ENCODE measurements around the gene PRSS8. TPM values are rescaled to one million over a fixed set of nuclear protein-coding genes. Genes with fewer than 3 reads are reported as not detected.
A peak's percentile ranks its signal among the peaks of the same experiment; 100 is the strongest.

Gene PRSS8
- 75.4 TPM for total RNA-seq
- long read RNA-seq, partial matches to known transcripts = 88 of 190 reads
- long read RNA-seq, other reads (novel, unspliced or antisense) = 102 of 190 reads

- peak within 1 kb of the TSS; percentile 88 for H3K27ac ChIP-seq
- peak; percentile 70 to 72 for ATAC-seq
These were observed at the start of gene PRSS8 for GRCh38 chr16:31135535-31136286. TSS of gene PRSS8 (minus strand) at chr16:31135727. CDS start at chr16:31135498, 229 bp downstream.

GRCh38 chr16:31184888-31185287, 49.4 kb upstream of the PRSS8 start:
- no peak for DNase-seq

More at GRCh38 chr16:31135535-31136286, at the start of gene PRSS8:
- Histone ChIP-seq H3K9me3 (no peaks in the 10 kb centered on the region), H3K4me1 (peaks cover 47% of the 10 kb centered on the region), H3K36me3 (peaks cover 21% of the 10 kb centered on the region), H3K27me3 (ENCODE audit: low read depth) (no peaks in the 10 kb centered on the region), H3K4me3 (peak within 1 kb of the TSS; percentile 54)
- TF ChIP-seq CTCF (IDR thresholded peaks at IDR 0.05) = no peak
- intact Hi-C loops (cut with DNase I) = no loop called here
- DNase-seq = peak; percentile 92

GRCh38 chr16:31183432-31184428, 48.2 kb upstream of the PRSS8 start:
- H3K4me3 ChIP-seq = no peak overlapping the region
- no peaks in the 10 kb centered on the region for H3K27me3 ChIP-seq (ENCODE audit: low read depth)
- TF ChIP-seq CTCF (IDR thresholded peaks at IDR 0.05) = no peak
- H3K27ac ChIP-seq = no peak overlapping the region
- DNase-seq = no peak
- peaks cover 43% of the 10 kb centered on the region for H3K4me1 ChIP-seq
- intact Hi-C loops (cut with DNase I) = no loop called here
- H3K9me3 ChIP-seq = no peaks in the 10 kb centered on the region
- no peak for ATAC-seq
- peaks cover 66% of the 10 kb centered on the region for H3K36me3 ChIP-seq

More at GRCh38 chr16:31184888-31185287, 49.4 kb upstream of the PRSS8 start:
- no peaks in the 10 kb centered on the region for H3K9me3 ChIP-seq
- H3K27ac ChIP-seq = no peak overlapping the region
- TF ChIP-seq CTCF (IDR thresholded peaks at IDR 0.05) = no peak
- H3K4me3 ChIP-seq = no peak overlapping the region
- peaks cover 77% of the 10 kb centered on the region for H3K36me3 ChIP-seq
- no peaks in the 10 kb centered on the region for H3K27me3 ChIP-seq (ENCODE audit: low read depth)
- H3K4me1 ChIP-seq = peaks cover 36% of the 10 kb centered on the region
- no peak for ATAC-seq
- intact Hi-C loops (cut with DNase I) = no loop called here

- Histone ChIP-seq H3K4me3 (peak overlapping the region; percentile 88), H3K9me3 (no peaks in the 10 kb centered on the region), H3K27ac (no peak overlapping the region), H3K27me3 (ENCODE audit: low read depth) (no peaks in the 10 kb centered on the region), H3K36me3 (peaks cover 52% of the 10 kb centered on the region), H3K4me1 (peaks cover 53% of the 10 kb centered on the region)
- ATAC-seq = no peak
- no peak for TF ChIP-seq CTCF (IDR thresholded peaks at IDR 0.05)
- intact Hi-C loops (cut with DNase I) = no loop called here
- no peak for DNase-seq
These were observed 46.9 kb upstream of the PRSS8 start for GRCh38 chr16:31182391-31182790.

GRCh38 chr16:31181102-31181830, 45.7 kb upstream of the PRSS8 start:
- DNase-seq (peak; percentile 55), ATAC-seq (no peak)
- Histone ChIP-seq H3K27me3 (ENCODE audit: low read depth) (no peaks in the 10 kb centered on the region), H3K27ac (peak overlapping the region; percentile 98), H3K4me1 (peaks cover 55% of the 10 kb centered on the region), H3K4me3 (peak overlapping the region; percentile 88), H3K9me3 (no peaks in the 10 kb centered on the region), H3K36me3 (peaks cover 41% of the 10 kb centered on the region)
- intact Hi-C loops (cut with DNase I) = no loop called here
- no peak for TF ChIP-seq CTCF (IDR thresholded peaks at IDR 0.05)

Measured in lower lobe of right lung (tissue), 2 donors.